Upper lobe of left lung (tissue), 6 donors: Measurements from ENCODE around the gene TTC3. TPM values are rescaled to one million over a fixed set of nuclear protein-coding genes. Genes with fewer than 3 reads are reported as not detected.
"Not testable (repeated sequence)": the region's sequence is repeated elsewhere in the genome, so short reads cannot be mapped to it uniquely, and the experiment has no call there.

Source experiments
- ATAC-seq, 2 donors: fragments of 200-7000 bp; cut with Tn5 transposase; one replicate each; pipeline ENCODE4 v1.9.1; 2022; ENCODE audit warnings: mild to moderate bottlenecking in 2 of 2, moderate library complexity in 2 of 2; ENCODE audit not compliant: low FRiP score in 2 of 2
- DNase-seq, 2 donors: peaks; one replicate each; pipeline ENCODE4 v3.0.0-alpha.2; 2019 to 2020
- H3K27ac ChIP-seq, 4 donors: fragments of 200-600 bp; sonication (generic); one replicate each; pipeline ENCODE4 v1.5.1; 2016 to 2019
- H3K27me3 ChIP-seq, 4 donors: fragments of 200-600 bp; sonication (generic); one replicate each; pipeline ENCODE4 v1.5.1; 2017 to 2019
- H3K36me3 ChIP-seq, 4 donors: fragments of 200-600 bp; sonication (generic); one replicate each; pipeline ENCODE4 v1.5.1; 2016 to 2019
- H3K4me1 ChIP-seq, 4 donors: fragments of 200-600 bp; sonication (generic); one replicate each; pipeline ENCODE4 v1.5.1; 2018 to 2019
- H3K4me3 ChIP-seq, 4 donors: fragments of 200-600 bp; sonication (generic); one replicate each; pipeline ENCODE4 v1.5.1; 2017 to 2019; ENCODE audit warnings: mild to moderate bottlenecking in 2 of 4, moderate library complexity in 1 of 4
- H3K9me3 ChIP-seq, 4 donors: fragments of 200-600 bp; sonication (generic); one replicate each; pipeline ENCODE4 v1.5.1; 2018 to 2019
- EP300 ChIP-seq, 4 donors: sonication (generic); formaldehyde crosslinking; IDR thresholded peaks; one replicate each; pipeline ENCODE4 v1.5.1; 2017; ENCODE audit warnings: antibody characterized with exemption in 4 of 4, control low read depth in 2 of 4
- POLR2A ChIP-seq, 4 donors: fragments of 450-650 bp; IDR thresholded peaks; one replicate each; pipeline ENCODE4 v1.5.1; 2016 to 2017; ENCODE audit warnings: antibody characterized with exemption in 4 of 4, mild to moderate bottlenecking in 2 of 4
- POLR2AphosphoS5 ChIP-seq, 2 donors: sonication (generic); formaldehyde crosslinking; IDR thresholded peaks; one replicate each; pipeline ENCODE4 v1.5.1; 2017; ENCODE audit warnings: antibody characterized with exemption in 2 of 2
- WGBS, 2 donors: methylation state at CpG; one replicate each; pipeline ENCODE4 v1.1.5; 2017 to 2018; 5-methylcytosine and 5-hydroxymethylcytosine counted together
- total RNA-seq, 6 donors: library from RNA; depleted of rRNA in 4 of 6; stranded (reverse); fragments of >200 nt in 4 of 6; gene quantifications; one replicate each; pipeline versions ENCODE4 v1.1.0 to v1.2.1, GENCODE V29; 2016 to 2021
- TF ChIP-seq, protein P1 (sequence below), 6 experiments: fragments of 450-650 bp in 4 of 6; fragments of 200-600 bp in 2 of 6; sonication (generic) in 2 of 6; IDR thresholded peaks; one replicate each; pipeline ENCODE4 v1.5.1; 2016 to 2019; ENCODE audit warnings: antibody characterized with exemption in 6 of 6
- donor health status: DM: no; HTN: no; CAD: no; lungs with moderate emphysema.
- donor health status: DM: no; HTN: yes; CAD: no; lungs with severe emphysema.

The TTC3 gene
- total RNA-seq, 6 donors from 2014 or later, result 69.9 to 395 (median 88.2) TPM

DNA sequence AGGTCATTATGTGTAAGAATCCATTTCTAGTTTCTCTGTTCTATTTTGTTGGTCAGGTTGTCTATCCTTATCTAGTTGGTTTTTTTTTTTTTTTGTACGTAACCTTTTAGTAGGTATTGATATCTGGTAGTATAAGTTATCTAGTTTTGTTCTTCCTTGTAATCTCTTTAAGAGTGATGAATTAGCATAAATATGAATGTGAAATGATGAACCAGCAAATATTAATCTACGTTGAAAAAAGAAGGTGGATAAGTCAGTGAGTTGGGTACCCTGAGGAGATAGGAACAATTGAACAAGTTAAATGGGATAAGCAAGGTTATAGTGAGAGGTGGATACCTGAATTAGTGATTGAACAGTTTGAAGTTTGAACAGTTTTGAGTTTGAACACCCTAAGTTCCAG is 33.9 kb downstream of the TTC3 start:
- 95 to 99% methylated on average over 2 of the region's 2 CpGs for WGBS, 2 donors

GRCh38 chr21:37111029-37111428 is 38.0 kb downstream of the TTC3 start:
- not testable (repeated sequence) for DNase-seq, H3K9me3 ChIP-seq, H3K27ac ChIP-seq, ATAC-seq, H3K4me1 ChIP-seq, H3K27me3 ChIP-seq, H3K4me3 ChIP-seq
- WGBS, 2 donors, result 95 to 98% methylated on average over 6 of the region's 6 CpGs
- peaks cover 0 to 13% (median 3%) of the 10 kb centered on the region in 4 donors for H3K36me3 ChIP-seq

More for the DNA sequence above, 33.9 kb downstream of the TTC3 start:
- peaks cover 0 to 13% (median 3%) of the 10 kb centered on the region in 4 donors for H3K36me3 ChIP-seq
- peaks cover 0 to 4% (median 0%) of the 10 kb centered on the region in 4 donors for H3K9me3 ChIP-seq
- no peak overlapping the region for H3K4me3 ChIP-seq
- H3K27ac ChIP-seq, result no peak overlapping the region
- H3K27me3 ChIP-seq, result no peaks in the 10 kb centered on the region
- DNase-seq, result no peak
- no peak for ATAC-seq
- no peaks in the 10 kb centered on the region for H3K4me1 ChIP-seq
- TF ChIP-seq EP300 (IDR thresholded peaks at IDR 0.05) (no peak), POLR2A (IDR thresholded peaks at IDR 0.05) (no peak), POLR2AphosphoS5 (IDR thresholded peaks at IDR 0.05) (no peak)
- TF ChIP-seq, protein P1, sequence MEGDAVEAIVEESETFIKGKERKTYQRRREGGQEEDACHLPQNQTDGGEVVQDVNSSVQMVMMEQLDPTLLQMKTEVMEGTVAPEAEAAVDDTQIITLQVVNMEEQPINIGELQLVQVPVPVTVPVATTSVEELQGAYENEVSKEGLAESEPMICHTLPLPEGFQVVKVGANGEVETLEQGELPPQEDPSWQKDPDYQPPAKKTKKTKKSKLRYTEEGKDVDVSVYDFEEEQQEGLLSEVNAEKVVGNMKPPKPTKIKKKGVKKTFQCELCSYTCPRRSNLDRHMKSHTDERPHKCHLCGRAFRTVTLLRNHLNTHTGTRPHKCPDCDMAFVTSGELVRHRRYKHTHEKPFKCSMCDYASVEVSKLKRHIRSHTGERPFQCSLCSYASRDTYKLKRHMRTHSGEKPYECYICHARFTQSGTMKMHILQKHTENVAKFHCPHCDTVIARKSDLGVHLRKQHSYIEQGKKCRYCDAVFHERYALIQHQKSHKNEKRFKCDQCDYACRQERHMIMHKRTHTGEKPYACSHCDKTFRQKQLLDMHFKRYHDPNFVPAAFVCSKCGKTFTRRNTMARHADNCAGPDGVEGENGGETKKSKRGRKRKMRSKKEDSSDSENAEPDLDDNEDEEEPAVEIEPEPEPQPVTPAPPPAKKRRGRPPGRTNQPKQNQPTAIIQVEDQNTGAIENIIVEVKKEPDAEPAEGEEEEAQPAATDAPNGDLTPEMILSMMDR (IDR thresholded peaks at IDR 0.05), result no peak

DNA sequence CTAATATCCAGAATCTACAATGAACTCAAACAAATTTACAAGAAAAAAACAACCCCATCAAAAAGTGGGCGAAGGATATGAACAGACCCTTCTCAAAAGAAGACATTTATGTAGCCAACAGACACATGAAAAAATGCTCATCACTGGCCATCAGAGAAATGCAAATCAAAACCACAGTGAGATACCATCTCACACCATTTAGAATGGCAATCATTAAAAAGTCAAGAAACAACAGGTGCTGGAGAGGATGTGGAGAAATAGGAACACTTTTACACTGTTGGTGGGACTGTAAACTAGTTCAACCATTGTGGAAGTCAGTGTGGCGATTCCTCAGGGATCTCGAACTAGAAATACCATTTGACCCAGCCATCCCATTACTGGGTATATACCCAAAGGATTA is 41.2 kb downstream of the TTC3 start:
- WGBS, 2 donors, result 87 to 100% methylated on average over 1 of the region's 3 CpGs
- not testable (repeated sequence) for H3K36me3 ChIP-seq, H3K4me1 ChIP-seq, H3K4me3 ChIP-seq, H3K27me3 ChIP-seq, H3K27ac ChIP-seq, ATAC-seq, DNase-seq, H3K9me3 ChIP-seq

DNA sequence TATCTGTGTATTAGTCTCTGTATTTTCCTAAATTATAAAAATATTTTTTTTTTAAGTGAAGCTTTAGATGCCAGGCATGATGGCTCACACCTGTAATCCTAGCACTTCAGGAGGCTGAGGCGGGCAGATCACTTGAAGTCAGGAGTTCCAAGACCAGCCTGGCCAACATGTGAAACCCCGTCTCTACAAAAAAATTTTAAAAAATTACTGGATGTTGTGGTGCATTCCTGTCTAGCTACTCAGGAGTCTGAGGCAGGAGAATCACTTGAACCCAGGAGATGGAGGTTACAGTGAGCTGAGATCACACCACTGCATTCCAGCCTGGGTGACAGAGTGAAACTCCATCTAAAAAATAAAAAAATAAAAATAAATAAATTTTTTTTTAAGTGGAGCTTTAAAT is 43.4 kb downstream of the TTC3 start:
- not testable (repeated sequence) for H3K27me3 ChIP-seq, H3K36me3 ChIP-seq, ATAC-seq, H3K4me3 ChIP-seq, H3K27ac ChIP-seq, H3K9me3 ChIP-seq, H3K4me1 ChIP-seq, DNase-seq
- WGBS, 2 donors, result 76 to 89% methylated on average over 2 of the region's 2 CpGs

- no peak for TF ChIP-seq EP300 (IDR thresholded peaks at IDR 0.05)
- TF ChIP-seq POLR2A (IDR thresholded peaks at IDR 0.05), result no peak
- TF ChIP-seq POLR2AphosphoS5 (IDR thresholded peaks at IDR 0.05), result no peak
- TF ChIP-seq, protein P1 (IDR thresholded peaks at IDR 0.05), result no peak
- H3K9me3 ChIP-seq, result no peaks in the 10 kb centered on the region
- H3K27ac ChIP-seq, result no peak overlapping the region
- no peak overlapping the region for H3K4me3 ChIP-seq
- H3K36me3 ChIP-seq, result no peaks in the 10 kb centered on the region
- ATAC-seq (no peak), DNase-seq (no peak)
- H3K27me3 ChIP-seq, result no peaks in the 10 kb centered on the region
- H3K4me1 ChIP-seq, result no peaks in the 10 kb centered on the region
Observed at GRCh38 chr21:37117204-37117603, 44.1 kb downstream of the TTC3 start.

GRCh38 chr21:37118187-37118826 is 45.3 kb downstream of the TTC3 start:
- TF ChIP-seq EP300 (IDR thresholded peaks at IDR 0.05) (no peak), POLR2A (IDR thresholded peaks at IDR 0.05) (no peak)
- H3K9me3 ChIP-seq, result no peaks in the 10 kb centered on the region
- DNase-seq, result no peak
- H3K4me1 ChIP-seq, result no peaks in the 10 kb centered on the region
- no peaks in the 10 kb centered on the region for H3K27me3 ChIP-seq
- H3K27ac ChIP-seq, result no peak overlapping the region
- H3K36me3 ChIP-seq, result no peaks in the 10 kb centered on the region
- 73 to 97% methylated on average over 1 of the region's 1 CpG for WGBS, 2 donors
- ATAC-seq, result no peak
- H3K4me3 ChIP-seq, result no peak overlapping the region

- WGBS, 2 donors, result 85 to 90% methylated on average over 6 of the region's 6 CpGs
- DNase-seq, result no peak
- Histone ChIP-seq H3K9me3 (no peaks in the 10 kb centered on the region), H3K36me3 (peaks cover 0 to 5% (median under 1%) of the 10 kb centered on the region in 4 donors), H3K4me1 (no peaks in the 10 kb centered on the region), H3K27me3 (no peaks in the 10 kb centered on the region), H3K4me3 (no peak overlapping the region), H3K27ac (no peak overlapping the region)
- TF ChIP-seq, protein P1 (IDR thresholded peaks at IDR 0.05), result no peak
- TF ChIP-seq EP300 (IDR thresholded peaks at IDR 0.05), result no peak
- no peak for ATAC-seq
Observed at GRCh38 chr21:37119421-37120218, 46.6 kb downstream of the TTC3 start.
